Motor neuron (in vitro differentiated cells): ENCODE measurements around the gene SUSD6. TPM values are rescaled to one million over a fixed set of nuclear protein-coding genes. Genes with fewer than 3 reads are reported as not detected.

Experiments
- ATAC-seq, 8 experiments: fragments of 200-7000 bp; cut with Tn5 transposase; replicated peaks in 6 of 8; 2 replicates each; pipeline ENCODE4 v1.8.0; 2021; ENCODE audit warnings: mild to moderate bottlenecking in 8 of 8, moderate library complexity in 8 of 8
- H3K27ac ChIP-seq, 2 donors: fragments of 250-450 bp; sonication (Bioruptor Pico); 2 replicates each; pipeline ENCODE4 v1.9.0; 2021; ENCODE audit warnings: antibody characterized with exemption in 2 of 2, mild to moderate bottlenecking in 2 of 2, moderate library complexity in 1 of 2
- H3K4me1 ChIP-seq, 2 donors: fragments of 250-450 bp; sonication (Bioruptor Pico); replicated peaks in 1 of 2; 2 replicates each; pipeline ENCODE4 v1.6.1; 2021; ENCODE audit warnings: antibody characterized with exemption in 2 of 2, mild to moderate bottlenecking in 2 of 2, moderate library complexity in 1 of 2
- H3K4me3 ChIP-seq, 5 donors: fragments of 250-450 bp; sonication (Bioruptor Pico); 2 replicates each; pipeline ENCODE4 v1.9.0; 2021; ENCODE audit warnings: antibody characterized with exemption in 5 of 5, mild to moderate bottlenecking in 5 of 5, moderate library complexity in 4 of 5
- whole genome bisulfite sequencing, 10 experiments: fragments of 450-650 bp; shearing (Covaris generic); methylation state at CpG; one replicate each; pipeline ENCODE4 v1.0.0; 2022; 5-methylcytosine and 5-hydroxymethylcytosine counted together
- in situ Hi-C, 9 experiments: fragments of 400-800 bp; cut with MboI; loops; one replicate each; pipeline ENCODE4 v1.15.0; 2021; ENCODE audit warnings: low sequenced_read_pairs in 9 of 9, low pct_unique_long_range_greater_than_20kb in 2 of 9; ENCODE audit not compliant: unreplicated experiment in 9 of 9
- total RNA-seq, 8 experiments: library from RNA; unstranded; fragments of 300-600 nt; gene quantifications; 2 replicates each; pipeline versions ENCODE4 v1.2.3 to v1.2.4, GENCODE V29; 2022

SUSD6 gene
- total RNA-seq, 8 experiments from 2014 or later, result 6.5 to 36.3 (median 12.2) TPM

DNA sequence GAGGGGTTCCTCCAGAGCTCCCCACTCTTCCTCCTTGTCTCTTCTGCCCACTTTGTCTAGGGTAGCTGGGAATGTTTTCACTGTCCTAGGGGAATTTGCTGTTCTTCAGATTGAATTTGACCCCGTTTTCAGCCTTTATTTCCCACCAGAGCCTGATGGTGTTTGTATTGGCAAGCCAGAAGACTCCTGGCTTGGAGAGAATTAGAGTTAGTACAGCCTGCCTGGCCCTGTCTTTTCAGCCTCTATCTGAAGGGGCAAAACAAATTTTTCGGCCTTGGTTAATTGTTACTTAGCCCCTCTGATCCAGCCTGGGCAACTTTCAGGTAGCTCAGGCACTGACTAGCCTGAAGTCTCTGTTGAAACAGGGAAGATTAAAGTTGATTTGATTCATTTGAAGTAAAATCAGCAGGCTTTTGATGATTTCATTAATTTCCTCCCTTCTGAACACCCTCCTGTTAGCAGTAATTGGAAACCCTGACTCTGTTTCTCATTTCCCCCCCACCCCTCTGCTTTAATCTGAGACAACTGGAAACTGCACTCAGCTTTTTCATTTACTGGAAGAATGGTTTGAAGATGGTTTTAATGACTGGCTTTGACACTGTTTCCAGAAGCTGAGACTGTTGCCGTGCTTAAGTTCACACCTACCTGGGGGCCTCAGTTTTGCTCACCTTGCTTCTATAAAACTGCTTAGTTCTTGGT, 63.3 kb downstream of the SUSD6 start:
- Histone ChIP-seq H3K4me3 (no peak overlapping the region), H3K27ac (no peak overlapping the region), H3K4me1 (no peaks in the 10 kb centered on the region)
- no peak for ATAC-seq
- WGBS, 10 experiments, result 42 to 100% (median 80%) methylated on average over 1 to 3 of the region's 3 CpGs; no CpG with 5 or more reads in 1 of the 10 experiments
- in situ Hi-C loops, result no loop called here

DNA sequence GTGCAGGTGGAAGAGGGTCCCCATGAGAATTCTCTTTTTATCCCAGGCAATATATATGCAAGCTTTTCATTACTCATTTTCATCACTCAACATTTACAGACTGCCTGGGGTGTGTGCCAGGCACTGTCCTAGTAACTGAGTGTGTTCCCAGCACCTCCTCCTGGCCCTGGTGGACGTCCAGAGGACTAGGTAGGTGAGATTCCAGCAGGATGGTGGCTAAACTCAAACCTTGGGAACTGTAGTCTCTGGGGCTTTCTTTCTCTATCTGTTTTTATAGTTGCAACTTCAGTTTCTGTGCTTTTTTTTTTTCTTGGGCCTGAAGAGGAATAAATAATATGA, 63.8 kb downstream of the SUSD6 start:
- in situ Hi-C loops, result no loop called here
- 14 to 83% (median 71%) methylated on average over 1 of the region's 1 CpG; no CpG with 5 or more reads in 7 of the 10 experiments for WGBS, 10 experiments
- peak in 1 of 8 experiments; percentile 58 for ATAC-seq
- H3K27ac ChIP-seq, result no peak overlapping the region
- no peaks in the 10 kb centered on the region for H3K4me1 ChIP-seq
- no peak overlapping the region for H3K4me3 ChIP-seq

DNA sequence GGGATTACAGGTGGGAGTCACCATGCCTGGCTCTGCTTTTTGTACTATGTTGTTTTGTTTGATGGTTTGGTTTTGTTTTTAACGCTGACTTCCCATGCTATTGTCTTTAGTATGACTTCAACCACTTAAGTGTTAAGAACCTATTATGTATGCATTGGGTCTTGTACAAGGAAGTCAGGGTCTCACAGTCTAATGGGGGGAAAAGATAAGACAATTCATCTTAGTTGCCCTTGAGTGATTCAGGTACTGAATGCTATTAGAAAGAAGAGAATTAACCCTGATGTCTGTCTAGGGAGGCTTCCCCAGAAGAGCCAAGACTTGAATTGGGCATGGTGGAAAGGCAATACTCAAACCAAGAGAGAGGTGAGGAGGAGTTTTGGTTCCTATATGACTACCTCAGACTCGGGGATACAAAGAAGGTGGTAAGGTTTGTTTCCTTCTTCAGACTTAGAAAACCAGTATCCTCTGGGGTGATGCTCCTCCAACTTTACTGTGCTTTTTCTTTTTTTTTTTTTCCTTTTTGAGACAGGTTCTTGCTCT, 64.6 kb downstream of the SUSD6 start:
- 71 to 100% (median 90%) methylated on average over 1 to 2 of the region's 2 CpGs; no CpG with 5 or more reads in 1 of the 10 experiments for WGBS, 10 experiments
- H3K4me1 ChIP-seq, result no peaks in the 10 kb centered on the region
- no peak overlapping the region for H3K27ac ChIP-seq
- in situ Hi-C loops, result no loop called here
- ATAC-seq, result no peak
- H3K4me3 ChIP-seq, result no peak overlapping the region

DNA sequence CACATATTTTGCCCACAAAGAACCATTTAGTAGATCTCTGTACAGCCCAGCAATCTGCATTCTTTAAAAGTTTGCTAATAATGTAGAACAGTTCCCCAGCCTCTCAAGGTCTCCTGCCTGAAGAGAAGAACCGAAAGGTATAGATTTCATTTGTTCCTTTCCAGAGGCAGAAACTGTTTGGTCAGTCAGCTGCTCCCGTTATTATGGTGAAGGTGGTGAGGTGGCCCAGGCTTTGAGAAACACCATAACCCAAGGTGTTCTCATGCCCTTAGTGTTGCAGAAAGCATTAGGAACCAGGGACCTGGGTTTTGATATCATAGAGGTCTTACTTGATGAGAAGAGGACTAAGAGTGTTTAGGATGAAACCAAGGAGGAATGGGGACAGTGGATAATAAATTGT, 65.3 kb downstream of the SUSD6 start:
- no peak for ATAC-seq
- no peak overlapping the region for H3K27ac ChIP-seq
- 63 to 100% (median 100%) methylated on average over 1 to 2 of the region's 2 CpGs; no CpG with 5 or more reads in 3 of the 10 experiments for WGBS, 10 experiments
- in situ Hi-C loops, result no loop called here
- H3K4me1 ChIP-seq, result no peaks in the 10 kb centered on the region
- no peak overlapping the region for H3K4me3 ChIP-seq

DNA sequence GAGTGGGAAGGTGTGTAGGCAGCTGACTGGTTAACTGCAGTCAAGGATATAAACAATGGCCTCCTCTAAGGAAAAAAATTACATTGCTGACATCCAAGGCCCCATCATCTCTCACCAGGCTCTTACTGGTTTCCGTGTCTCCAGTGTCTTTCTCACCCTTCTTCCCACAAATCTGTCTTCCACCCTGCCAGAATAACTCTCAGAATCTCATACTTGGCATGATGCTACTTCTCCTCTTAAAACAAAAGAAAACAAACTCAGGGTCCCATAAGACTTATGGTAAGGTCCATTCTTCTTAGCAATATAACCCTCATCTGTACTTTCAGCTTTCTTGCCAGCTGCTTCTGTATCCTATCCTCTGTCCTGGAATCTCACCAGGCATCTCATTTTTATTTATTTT, 68.9 kb downstream of the SUSD6 start:
- no peak overlapping the region for H3K4me3 ChIP-seq
- 100% methylated on average over 1 of the region's 1 CpG; no CpG with 5 or more reads in 7 of the 10 experiments for WGBS, 10 experiments
- H3K4me1 ChIP-seq, result peaks cover 0 to 7% of the 10 kb centered on the region in 2 donors
- in situ Hi-C loops, result no loop called here
- no peak overlapping the region for H3K27ac ChIP-seq
- ATAC-seq, result no peak

DNA sequence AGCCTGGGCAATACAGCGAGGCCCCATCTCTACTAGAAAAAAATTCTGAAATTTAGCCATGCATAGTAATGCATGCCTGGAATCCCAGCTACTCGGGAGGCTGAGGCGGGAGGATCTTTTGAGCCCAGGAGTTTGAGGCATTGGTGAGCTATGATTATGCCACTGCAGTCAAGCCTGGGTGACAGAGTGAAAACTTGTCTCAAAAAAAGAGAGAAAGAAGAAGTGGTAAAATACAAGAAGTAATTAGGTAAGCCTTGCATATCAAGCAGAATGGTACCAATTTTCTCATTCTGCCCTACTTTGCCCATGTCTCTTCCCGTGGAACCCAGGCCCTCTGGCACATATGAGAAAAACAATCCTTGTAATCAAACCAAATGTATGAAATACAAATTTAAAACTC, 70.7 kb downstream of the SUSD6 start:
- H3K27ac ChIP-seq, result no peak overlapping the region
- ATAC-seq, result no peak
- H3K4me3 ChIP-seq, result no peak overlapping the region
- in situ Hi-C loops, result no loop called here
- 63 to 100% (median 86%) methylated on average over 1 to 4 of the region's 4 CpGs; no CpG with 5 or more reads in 2 of the 10 experiments for WGBS, 10 experiments
- peaks cover under 1 to 14% of the 10 kb centered on the region in 2 donors for H3K4me1 ChIP-seq

DNA sequence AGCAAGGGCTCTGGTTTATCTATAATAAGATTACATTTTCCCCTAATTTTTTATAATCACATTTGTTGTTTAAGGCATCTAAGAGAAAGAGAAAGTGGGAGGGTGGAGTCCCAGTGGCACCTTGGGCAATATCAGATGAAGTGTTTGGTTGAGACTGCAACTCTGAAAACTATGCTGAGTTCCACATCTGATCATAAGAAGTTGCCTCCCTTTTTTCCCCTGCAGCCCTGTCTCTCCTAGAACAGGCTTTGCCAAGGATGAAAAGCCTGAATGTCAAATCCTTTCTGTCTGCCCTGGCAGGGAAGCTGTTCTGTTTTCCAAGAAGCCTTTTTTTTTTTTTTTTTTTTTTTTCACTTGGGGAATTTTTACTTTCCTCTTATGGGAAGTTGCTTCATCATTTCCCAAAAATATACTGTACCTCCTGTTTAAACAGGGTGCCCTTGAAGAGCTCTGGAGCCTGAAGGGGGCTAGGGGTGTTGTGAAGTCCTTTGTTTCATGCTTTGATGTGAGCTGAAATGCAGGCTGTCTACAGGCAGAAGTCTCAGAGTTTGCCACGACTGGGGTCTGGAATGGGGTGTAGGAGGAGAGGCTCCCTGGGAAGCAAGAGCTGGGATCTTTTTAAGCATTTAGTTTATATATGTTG, 71.3 kb downstream of the SUSD6 start:
- peak in 3 of 8 experiments; percentile 68 to 87 (median 85) for ATAC-seq
- Histone ChIP-seq H3K27ac (no peak overlapping the region), H3K4me3 (no peak overlapping the region), H3K4me1 (peaks cover 6 to 14% of the 10 kb centered on the region in 2 donors)
- 0 to 11% (median 0%) methylated on average over 1 of the region's 1 CpG; no CpG with 5 or more reads in 7 of the 10 experiments for WGBS, 10 experiments
- in situ Hi-C loops, result no loop called here

DNA sequence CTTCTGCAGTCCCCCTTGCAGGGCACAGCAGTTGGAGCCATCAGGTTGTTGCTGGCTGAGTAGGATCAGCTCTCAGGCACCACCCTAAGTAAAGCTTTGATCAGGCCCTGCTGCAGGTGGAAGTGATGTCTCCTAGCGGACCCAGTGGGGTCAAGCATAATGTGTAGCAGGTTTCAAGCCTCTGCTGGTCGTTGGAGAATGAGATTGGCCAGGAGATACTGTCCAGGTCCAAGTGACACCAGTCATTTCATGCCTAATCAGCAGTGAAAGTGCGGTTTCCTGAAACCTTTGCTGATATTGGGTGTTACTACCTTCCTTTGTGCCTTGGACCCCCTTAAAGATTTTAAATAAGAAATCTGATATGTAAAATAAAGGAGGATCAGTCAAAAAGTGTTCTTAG, 72.6 kb downstream of the SUSD6 start:
- ATAC-seq, result no peak
- WGBS, 10 experiments, result 50 to 100% (median 76%) methylated on average over 1 to 3 of the region's 3 CpGs; no CpG with 5 or more reads in 2 of the 10 experiments
- no peak overlapping the region for H3K4me3 ChIP-seq
- in situ Hi-C loops, result no loop called here
- H3K27ac ChIP-seq, result no peak overlapping the region
- peaks cover 18 to 25% of the 10 kb centered on the region in 2 donors for H3K4me1 ChIP-seq

DNA sequence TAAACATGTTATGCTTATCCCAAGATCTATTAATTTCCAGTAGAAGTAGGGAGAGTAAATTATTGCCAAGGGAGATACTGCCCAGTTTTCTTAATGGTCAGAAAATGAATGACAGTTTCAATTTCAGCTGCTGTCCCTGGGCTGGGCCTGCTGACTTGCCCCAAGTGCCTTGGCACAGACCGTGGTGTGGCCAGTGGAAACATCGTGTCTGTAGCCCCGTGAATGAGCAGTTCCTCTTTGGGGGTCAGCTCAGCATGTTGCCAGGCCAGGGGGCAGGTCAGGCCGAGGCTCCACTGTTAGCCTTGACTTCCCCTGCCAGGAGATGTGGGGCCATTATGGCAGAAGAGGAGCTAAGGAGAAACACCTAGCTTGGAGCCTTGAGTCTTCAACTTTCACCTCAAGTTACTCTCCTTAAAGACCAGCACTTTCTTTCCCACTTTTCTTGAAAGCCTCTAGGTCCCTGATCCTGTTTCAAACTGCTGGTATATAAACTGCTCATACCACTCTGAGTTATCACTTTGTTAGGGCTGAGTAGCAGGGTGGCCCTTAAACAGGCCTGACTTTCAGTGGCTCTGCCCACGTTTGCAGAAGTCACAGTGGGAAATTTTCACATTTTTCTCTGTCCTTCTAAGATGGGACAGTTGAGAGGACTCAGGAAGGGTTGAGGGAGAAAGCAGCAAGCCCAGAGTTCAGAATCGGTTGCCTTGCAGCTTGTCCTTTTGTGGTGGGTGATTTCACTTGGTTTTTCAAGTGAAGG, 73.2 kb downstream of the SUSD6 start:
- no peak for ATAC-seq
- Histone ChIP-seq H3K4me1 (peaks cover 18 to 25% of the 10 kb centered on the region in 2 donors), H3K4me3 (no peak overlapping the region), H3K27ac (no peak overlapping the region)
- in situ Hi-C loops, result no loop called here
- WGBS, 10 experiments, result 17 to 100% (median 85%) methylated on average over 1 to 4 of the region's 6 CpGs; no CpG with 5 or more reads in 3 of the 10 experiments

DNA sequence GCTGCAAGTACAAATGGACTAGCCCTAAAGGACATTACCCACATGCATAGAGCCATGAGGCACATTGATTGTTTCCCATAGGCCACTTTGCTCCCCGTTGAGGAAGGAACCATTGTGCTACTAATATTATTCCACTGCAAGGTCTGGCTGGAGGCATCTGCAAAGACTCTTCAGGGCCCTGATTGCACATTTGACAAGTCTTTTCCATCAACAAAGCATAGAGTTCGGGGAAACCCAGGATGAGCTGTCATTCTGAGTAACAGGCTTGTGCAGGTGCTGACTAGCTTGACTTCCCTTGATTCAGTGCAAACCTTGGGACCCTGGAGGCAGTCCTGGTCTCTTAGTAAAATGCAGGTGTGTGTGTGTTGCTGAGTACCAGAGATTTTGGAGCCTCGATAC, 73.8 kb downstream of the SUSD6 start:
- peaks cover 18 to 25% of the 10 kb centered on the region in 2 donors for H3K4me1 ChIP-seq
- H3K4me3 ChIP-seq, result no peak overlapping the region
- WGBS, 10 experiments, result 50 to 100% (median 60%) methylated on average over 1 to 2 of the region's 3 CpGs; no CpG with 5 or more reads in 5 of the 10 experiments
- ATAC-seq, result peak in 5 of 8 experiments; percentile 12 to 48 (median 32)
- H3K27ac ChIP-seq, result no peak overlapping the region
- in situ Hi-C loops, result no loop called here

DNA sequence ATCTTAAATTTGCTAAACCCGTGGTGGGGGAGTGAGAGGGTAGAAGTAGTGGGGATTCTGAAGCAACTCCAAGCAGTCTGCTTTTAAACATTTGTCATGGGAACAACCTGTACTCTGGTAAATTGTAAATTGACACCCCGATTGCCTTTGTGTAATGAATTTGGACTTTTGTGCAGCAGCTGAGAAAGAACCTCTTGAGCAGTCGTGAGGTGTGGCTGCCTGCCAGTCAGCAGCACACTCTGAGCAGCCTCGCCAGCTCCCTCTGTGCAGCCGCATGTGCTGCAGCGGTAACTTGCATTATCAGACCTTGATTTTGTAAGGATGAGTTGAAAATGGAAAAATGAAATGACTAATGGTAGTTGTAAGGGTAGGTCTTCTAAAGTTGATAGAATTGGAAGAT, 74.3 kb downstream of the SUSD6 start:
- ATAC-seq, result peak in 6 of 8 experiments; percentile 33 to 76 (median 58)
- H3K4me1 ChIP-seq, result peaks cover 18 to 25% of the 10 kb centered on the region in 2 donors
- in situ Hi-C loops, result no loop called here
- WGBS, 10 experiments, result 0 to 95% (median 74%) methylated on average over 1 to 6 of the region's 6 CpGs; no CpG with 5 or more reads in 2 of the 10 experiments
- H3K4me3 ChIP-seq, result no peak overlapping the region
- no peak overlapping the region for H3K27ac ChIP-seq

DNA sequence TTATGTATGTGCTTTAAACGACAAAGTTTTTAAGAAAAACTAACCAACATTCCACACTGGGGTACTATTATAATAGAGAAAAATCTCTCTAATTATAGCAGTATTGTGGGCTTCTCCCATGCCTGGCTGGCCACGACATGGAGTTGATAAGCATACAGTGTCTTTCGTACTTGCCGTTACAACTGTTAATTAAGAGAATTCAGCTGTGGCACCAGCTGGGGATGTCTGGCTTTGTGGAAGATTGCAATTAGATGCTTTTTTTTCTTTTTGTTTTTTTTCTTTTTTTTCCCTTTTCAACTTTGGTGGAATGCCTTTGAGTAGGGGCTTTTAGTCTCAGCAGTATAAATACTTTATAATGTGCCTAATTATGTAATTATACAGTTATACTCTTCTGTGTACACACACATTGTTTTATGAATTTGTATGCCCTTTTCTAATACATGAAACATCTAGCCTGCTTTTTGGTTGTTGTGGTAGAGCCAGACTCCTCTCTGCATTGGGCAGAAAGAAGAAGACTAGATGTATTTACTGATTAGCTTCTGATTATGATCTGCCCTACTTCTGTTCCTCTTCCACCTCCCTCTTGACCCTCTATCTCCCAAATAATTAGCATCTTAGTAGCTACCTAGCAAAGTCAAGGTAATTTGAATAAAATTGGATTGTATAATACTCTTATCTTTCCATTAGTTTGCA, 76.4 kb downstream of the SUSD6 start:
- ATAC-seq, result no peak
- Histone ChIP-seq H3K4me1 (peaks cover 22 to 31% of the 10 kb centered on the region in 2 donors), H3K27ac (no peak overlapping the region), H3K4me3 (no peak overlapping the region)
- in situ Hi-C loops, result no loop called here
- 37 to 100% (median 70%) methylated on average over 1 to 4 of the region's 4 CpGs; no CpG with 5 or more reads in 2 of the 10 experiments for WGBS, 10 experiments
